Skeletal muscle satellite cell (primary cell): ENCODE results near the gene SGCE.
A peak's percentile ranks its signal among the peaks of the same experiment; 100 is the strongest.

Experiments
- H3K27me3 ChIP-seq: 2 replicates; pipeline ENCODE4 v1.7.0; 2013; ENCODE audit warnings: low read length; ENCODE audit not compliant: control insufficient read depth, insufficient read depth
- H3K36me3 ChIP-seq: 2 replicates; pipeline ENCODE4 v1.7.0; 2013; ENCODE audit warnings: mild to moderate bottlenecking, control low read depth, low read length; ENCODE audit not compliant: insufficient read depth
- H3K4me1 ChIP-seq: 2 replicates; pipeline ENCODE4 v1.7.0; 2013; ENCODE audit warnings: low read length; ENCODE audit not compliant: control insufficient read depth, insufficient read depth
- H3K4me2 ChIP-seq: 2 replicates; pipeline ENCODE4 v1.7.0; 2013; ENCODE audit warnings: mild to moderate bottlenecking, low read length
- H3K4me3 ChIP-seq: 2 replicates; pipeline ENCODE4 v1.7.0; 2013; ENCODE audit warnings: low read length
- H3K9ac ChIP-seq: 2 replicates; pipeline ENCODE4 v1.7.0; 2013; ENCODE audit warnings: mild to moderate bottlenecking, low read depth, low read length, moderate library complexity
- H3K9me3 ChIP-seq: replicated peaks from 2 replicates; pipeline ENCODE4 v1.7.0; 2013; ENCODE audit warnings: mild to moderate bottlenecking, control low read depth, low read length

Gene SGCE

GRCh38 chr7:94639384-94639783, 16.5 kb downstream of the SGCE start:
- no peak overlapping the region for H3K4me2 ChIP-seq
- no peaks in the 10 kb centered on the region for H3K36me3 ChIP-seq
- peaks cover 4% of the 10 kb centered on the region for H3K4me1 ChIP-seq
- no peak overlapping the region for H3K9ac ChIP-seq
- H3K9me3 ChIP-seq: no peaks in the 10 kb centered on the region
- H3K27me3 ChIP-seq: no peaks in the 10 kb centered on the region
- no peak overlapping the region for H3K4me3 ChIP-seq

GRCh38 chr7:94635687-94636086, 20.2 kb downstream of the SGCE start:
- Histone ChIP-seq H3K4me1 (peaks cover 20% of the 10 kb centered on the region), H3K9me3 (no peaks in the 10 kb centered on the region), H3K4me3 (no peak overlapping the region), H3K9ac (no peak overlapping the region), H3K4me2 (no peak overlapping the region), H3K36me3 (no peaks in the 10 kb centered on the region), H3K27me3 (no peaks in the 10 kb centered on the region)

- H3K4me2 ChIP-seq: no peak overlapping the region
Measured at GRCh38 chr7:94634502-94634901, 21.4 kb downstream of the SGCE start.

GRCh38 chr7:94633687-94634086, 22.2 kb downstream of the SGCE start:
- no peaks in the 10 kb centered on the region for H3K36me3 ChIP-seq

More at GRCh38 chr7:94634502-94634901, 21.4 kb downstream of the SGCE start:
- H3K36me3 ChIP-seq: no peaks in the 10 kb centered on the region
- H3K4me1 ChIP-seq: peaks cover 20% of the 10 kb centered on the region
- no peak overlapping the region for H3K9ac ChIP-seq
- H3K4me3 ChIP-seq: no peak overlapping the region
- no peaks in the 10 kb centered on the region for H3K9me3 ChIP-seq
- no peaks in the 10 kb centered on the region for H3K27me3 ChIP-seq

GRCh38 chr7:94633014-94633341, 23.0 kb downstream of the SGCE start:
- H3K4me3 ChIP-seq: peak overlapping the region; percentile 39
- H3K4me1 ChIP-seq: peaks cover 20% of the 10 kb centered on the region
- H3K36me3 ChIP-seq: no peaks in the 10 kb centered on the region
- no peaks in the 10 kb centered on the region for H3K9me3 ChIP-seq
- no peaks in the 10 kb centered on the region for H3K27me3 ChIP-seq
- peak overlapping the region; percentile 71 for H3K4me2 ChIP-seq
- peak overlapping the region; percentile 23 for H3K9ac ChIP-seq

More at GRCh38 chr7:94633687-94634086, 22.2 kb downstream of the SGCE start:
- peaks cover 20% of the 10 kb centered on the region for H3K4me1 ChIP-seq
- no peak overlapping the region for H3K4me3 ChIP-seq
- H3K9ac ChIP-seq: no peak overlapping the region
- H3K4me2 ChIP-seq: no peak overlapping the region
- no peaks in the 10 kb centered on the region for H3K9me3 ChIP-seq
- H3K27me3 ChIP-seq: no peaks in the 10 kb centered on the region

- Histone ChIP-seq H3K4me1 (peaks cover 20% of the 10 kb centered on the region), H3K9me3 (no peaks in the 10 kb centered on the region), H3K36me3 (no peaks in the 10 kb centered on the region), H3K4me2 (peak overlapping the region; percentile 71), H3K27me3 (no peaks in the 10 kb centered on the region), H3K4me3 (peak overlapping the region; percentile 39), H3K9ac (peak overlapping the region; percentile 53)
Measured at GRCh38 chr7:94632338-94633013, 23.5 kb downstream of the SGCE start.

GRCh38 chr7:94630855-94631254, 25.1 kb downstream of the SGCE start:
- Histone ChIP-seq H3K4me3 (no peak overlapping the region), H3K4me1 (peaks cover 20% of the 10 kb centered on the region), H3K9ac (no peak overlapping the region), H3K4me2 (no peak overlapping the region), H3K36me3 (no peaks in the 10 kb centered on the region), H3K9me3 (no peaks in the 10 kb centered on the region), H3K27me3 (no peaks in the 10 kb centered on the region)

GRCh38 chr7:94623820-94624219, 32.1 kb downstream of the SGCE start:
- H3K4me3 ChIP-seq: no peak overlapping the region

GRCh38 chr7:94621120-94621519, 34.8 kb downstream of the SGCE start:
- H3K4me3 ChIP-seq: peak overlapping the region; percentile 11
- H3K4me1 ChIP-seq: peaks cover 8% of the 10 kb centered on the region
- H3K27me3 ChIP-seq: no peaks in the 10 kb centered on the region
- no peak overlapping the region for H3K9ac ChIP-seq
- H3K4me2 ChIP-seq: peak overlapping the region; percentile 20
- H3K9me3 ChIP-seq: no peaks in the 10 kb centered on the region
- no peaks in the 10 kb centered on the region for H3K36me3 ChIP-seq

More at GRCh38 chr7:94623820-94624219, 32.1 kb downstream of the SGCE start:
- Histone ChIP-seq H3K27me3 (no peaks in the 10 kb centered on the region), H3K9me3 (no peaks in the 10 kb centered on the region), H3K36me3 (no peaks in the 10 kb centered on the region), H3K4me1 (peaks cover 8% of the 10 kb centered on the region), H3K4me2 (no peak overlapping the region), H3K9ac (no peak overlapping the region)

- Histone ChIP-seq H3K36me3 (no peaks in the 10 kb centered on the region), H3K4me2 (peak overlapping the region; percentile 20), H3K27me3 (no peaks in the 10 kb centered on the region), H3K4me1 (peaks cover 8% of the 10 kb centered on the region), H3K9ac (no peak overlapping the region), H3K4me3 (peak overlapping the region; percentile 11), H3K9me3 (no peaks in the 10 kb centered on the region)
Measured at GRCh38 chr7:94620703-94621118, 35.2 kb downstream of the SGCE start.

GRCh38 chr7:94618126-94618525, 37.8 kb downstream of the SGCE start:
- no peak overlapping the region for H3K9ac ChIP-seq
- no peaks in the 10 kb centered on the region for H3K36me3 ChIP-seq
- peaks cover 8% of the 10 kb centered on the region for H3K4me1 ChIP-seq
- no peak overlapping the region for H3K4me2 ChIP-seq
- no peaks in the 10 kb centered on the region for H3K9me3 ChIP-seq
- H3K4me3 ChIP-seq: no peak overlapping the region
- no peaks in the 10 kb centered on the region for H3K27me3 ChIP-seq

- no peak overlapping the region for H3K9ac ChIP-seq
- H3K9me3 ChIP-seq: no peaks in the 10 kb centered on the region
- no peak overlapping the region for H3K4me2 ChIP-seq
- H3K27me3 ChIP-seq: no peaks in the 10 kb centered on the region
- H3K36me3 ChIP-seq: no peaks in the 10 kb centered on the region
- no peak overlapping the region for H3K4me3 ChIP-seq
- peaks cover 8% of the 10 kb centered on the region for H3K4me1 ChIP-seq
Measured at GRCh38 chr7:94616855-94617254, 39.1 kb downstream of the SGCE start.
